Epithelial cell of esophagus (primary cell): ENCODE data around the gene IL1RAPL1.
A peak's percentile ranks its signal among the peaks of the same experiment; 100 is the strongest.

Experiments used
- DNase-seq: peaks from one replicate; pipeline ENCODE4 v3.0.0; 2010; ENCODE audit warnings: low read depth
- H3K4me3 ChIP-seq: 2 replicates; pipeline ENCODE4 v1.5.1; 2011; ENCODE audit warnings: mild to moderate bottlenecking, low read length, control low read depth
- CTCF ChIP-seq: IDR thresholded peaks from 2 replicates; pipeline ENCODE4 v1.5.1; 2011; ENCODE audit warnings: low read depth, mild to moderate bottlenecking, low read length, control low read depth, inconsistent platforms; ENCODE audit not compliant: insufficient read depth; ENCODE audit errors: missing control alignments

The IL1RAPL1 gene

GRCh38 chrX:29826742-29827141 lies 1239.5 kb downstream of the IL1RAPL1 start:
- TF ChIP-seq CTCF: no peak

GRCh38 chrX:29834311-29834710 lies 1247.1 kb downstream of the IL1RAPL1 start:
- no peak for DNase-seq
- H3K4me3 ChIP-seq: no peak overlapping the region
- no peak for TF ChIP-seq CTCF

More at GRCh38 chrX:29826742-29827141, 1239.5 kb downstream of the IL1RAPL1 start:
- H3K4me3 ChIP-seq: no peak overlapping the region
- no peak for DNase-seq

GRCh38 chrX:29834764-29835163 lies 1247.5 kb downstream of the IL1RAPL1 start:
- H3K4me3 ChIP-seq: no peak overlapping the region

GRCh38 chrX:29841750-29842149 lies 1254.5 kb downstream of the IL1RAPL1 start:
- DNase-seq: peak; percentile 0
- no peak overlapping the region for H3K4me3 ChIP-seq
- no peak for TF ChIP-seq CTCF

More at GRCh38 chrX:29834764-29835163, 1247.5 kb downstream of the IL1RAPL1 start:
- DNase-seq: no peak
- no peak for TF ChIP-seq CTCF

- no peak overlapping the region for H3K4me3 ChIP-seq
- DNase-seq: no peak
- TF ChIP-seq CTCF: no peak
These were observed 1255.3 kb downstream of the IL1RAPL1 start for GRCh38 chrX:29842552-29842951.

- DNase-seq: no peak
- no peak overlapping the region for H3K4me3 ChIP-seq
- no peak for TF ChIP-seq CTCF
These were observed 1264.8 kb downstream of the IL1RAPL1 start for GRCh38 chrX:29851857-29852605.

- no peak for DNase-seq
- TF ChIP-seq CTCF: no peak
- H3K4me3 ChIP-seq: no peak overlapping the region
These were observed 1265.5 kb downstream of the IL1RAPL1 start for GRCh38 chrX:29852767-29853166.
